Motor neuron (in vitro differentiated cells): ENCODE data around the gene RPP14. TPM values are rescaled to one million over a fixed set of nuclear protein-coding genes. Genes with fewer than 3 reads are reported as not detected.

Experiments
- total RNA-seq, 8 experiments: library from RNA; unstranded; fragments of 300-600 nt; gene quantifications; 2 replicates each; pipeline versions ENCODE4 v1.2.3 to v1.2.4, GENCODE V29; 2022

RPP14 gene
- total RNA-seq, 8 experiments from 2014 or later: 10.3 to 17.6 (median 14.3) TPM

Other genes starting within 250 kb of the RPP14 start
- 1 to 10 TPM in 1 of 8 experiments, under 1 TPM in 5, not detected in 2; 0.17 to 1.4 (median 0.27) TPM for gene DNASE1L3, start 95.3 kb upstream of the RPP14 start, total RNA-seq
- gene ABHD6, start 68.5 kb upstream of the RPP14 start, total RNA-seq: 10 to 100 TPM in 2 of 8 experiments, 1 to 10 TPM in 6; 2.6 to 21.1 (median 7.3) TPM
- gene HTD2, start 275 bp downstream of the RPP14 start, total RNA-seq: 10 to 100 TPM in 4 of 8 experiments, 1 to 10 TPM in 4; 7.2 to 10.8 (median 9.0) TPM
- gene PXK, start 26.6 kb downstream of the RPP14 start, total RNA-seq: 10 to 100 TPM in 7 of 8 experiments, 1 to 10 TPM in 1; 8.4 to 34.6 (median 18.5) TPM
- 100 to 1,000 TPM in 2 of 8 experiments, 10 to 100 TPM in 6; 48.7 to 122 (median 80.9) TPM for gene PDHB, start 127.6 kb downstream of the RPP14 start, total RNA-seq
- 10 to 100 TPM in 7 of 8 experiments, 1 to 10 TPM in 1; 8.9 to 22.2 (median 17.5) TPM for gene KCTD6, start 185.9 kb downstream of the RPP14 start, total RNA-seq
- 10 to 100 TPM in 3 of 8 experiments, 1 to 10 TPM in 3, under 1 TPM in 2; 0.33 to 17.4 (median 5.3) TPM for gene ACOX2, start 230.9 kb downstream of the RPP14 start, total RNA-seq